ENCODE measurements around the gene HSD11B2.

HSD11B2 gene

GRCh38 chr16:67451704-67452435 is 20.9 kb downstream of the HSD11B2 start:
- DNase-seq (ENCODE audit: low read depth): no peak

GRCh38 chr16:67454104-67454503 is 23.2 kb downstream of the HSD11B2 start:
- DNase-seq (ENCODE audit: low read depth): no peak

- DNase-seq (ENCODE audit: low read depth): no peak
Measured at GRCh38 chr16:67454852-67455251, 23.9 kb downstream of the HSD11B2 start.

GRCh38 chr16:67456391-67457081 is 25.6 kb downstream of the HSD11B2 start:
- DNase-seq (ENCODE audit: low read depth): no peak

GRCh38 chr16:67457611-67458010 is 26.7 kb downstream of the HSD11B2 start:
- no peak for DNase-seq (ENCODE audit: low read depth)

- DNase-seq (ENCODE audit: low read depth): no peak
Measured at GRCh38 chr16:67458121-67458641, 27.3 kb downstream of the HSD11B2 start.

GRCh38 chr16:67459066-67459860 is 28.3 kb downstream of the HSD11B2 start:
- no peak for DNase-seq (ENCODE audit: low read depth)

- no peak for DNase-seq (ENCODE audit: low read depth)
Measured at GRCh38 chr16:67459861-67460150, 28.9 kb downstream of the HSD11B2 start.

GRCh38 chr16:67460168-67460567 is 29.2 kb downstream of the HSD11B2 start:
- no peak for DNase-seq (ENCODE audit: low read depth)

GRCh38 chr16:67460961-67461360 is 30.0 kb downstream of the HSD11B2 start:
- no peak for DNase-seq (ENCODE audit: low read depth)

GRCh38 chr16:67461600-67462278 is 30.8 kb downstream of the HSD11B2 start:
- no peak for DNase-seq (ENCODE audit: low read depth)

- DNase-seq (ENCODE audit: low read depth): no peak
Measured at GRCh38 chr16:67462279-67462655, 31.3 kb downstream of the HSD11B2 start.

- no peak for DNase-seq (ENCODE audit: low read depth)
Measured at GRCh38 chr16:67463059-67463458, 32.1 kb downstream of the HSD11B2 start.

- DNase-seq (ENCODE audit: low read depth): no peak
Measured at GRCh38 chr16:67463691-67464090, 32.8 kb downstream of the HSD11B2 start.

- no peak for DNase-seq (ENCODE audit: low read depth)
Measured at GRCh38 chr16:67464565-67464964, 33.6 kb downstream of the HSD11B2 start.

- no peak for DNase-seq (ENCODE audit: low read depth)
Measured at GRCh38 chr16:67466581-67466980, 35.7 kb downstream of the HSD11B2 start.

GRCh38 chr16:67468731-67469130 is 37.8 kb downstream of the HSD11B2 start:
- no peak for DNase-seq (ENCODE audit: low read depth)

- no peak for DNase-seq (ENCODE audit: low read depth)
Measured at GRCh38 chr16:67470359-67470758, 39.4 kb downstream of the HSD11B2 start.

- DNase-seq (ENCODE audit: low read depth): no peak
Measured at GRCh38 chr16:67471758-67472384, 41.0 kb downstream of the HSD11B2 start.

GRCh38 chr16:67474551-67475455 is 43.9 kb downstream of the HSD11B2 start:
- DNase-seq (ENCODE audit: low read depth): no peak
